H9 (cell line): ENCODE data around the gene KIAA1671. TPM values are rescaled to one million over a fixed set of nuclear protein-coding genes. Genes with fewer than 3 reads are reported as not detected.
A peak's percentile ranks its signal among the peaks of the same experiment; 100 is the strongest.

ENCODE experiments used
- DNase-seq: peaks from one replicate; pipeline ENCODE4 v3.0.0-alpha.2; 2017
- H2AFZ ChIP-seq: one replicate; pipeline ENCODE4 v1.6.1; 2013; ENCODE audit warnings: mild to moderate bottlenecking, low read length, control low read depth, moderate library complexity
- H2AK5ac ChIP-seq: 2 replicates; pipeline ENCODE4 v1.6.1; 2013; ENCODE audit warnings: low read length, control low read depth, mixed read lengths; ENCODE audit not compliant: insufficient read length
- H2BK120ac ChIP-seq: one replicate; pipeline ENCODE4 v1.6.1; 2013; ENCODE audit warnings: low read depth, mild to moderate bottlenecking, low read length, control low read depth, inconsistent platforms; ENCODE audit not compliant: poor library complexity, severe bottlenecking
- H2BK12ac ChIP-seq: 2 replicates; pipeline ENCODE4 v1.6.1; 2013; ENCODE audit warnings: low read length, control low read depth, mixed read lengths, low read depth; ENCODE audit not compliant: insufficient read length
- H2BK15ac ChIP-seq: 2 replicates; pipeline ENCODE4 v1.6.1; 2013; ENCODE audit warnings: low read depth, low read length, control low read depth
- H2BK20ac ChIP-seq: one replicate; pipeline ENCODE4 v1.6.1; 2013; ENCODE audit warnings: low read depth, mild to moderate bottlenecking, low read length, control low read depth, inconsistent platforms; ENCODE audit not compliant: poor library complexity, severe bottlenecking
- H2BK5ac ChIP-seq: 2 replicates; pipeline ENCODE4 v1.6.1; 2013; ENCODE audit warnings: low read length, control low read depth, mixed read lengths; ENCODE audit not compliant: insufficient read length
- H3K14ac ChIP-seq: 2 replicates; pipeline ENCODE4 v1.6.1; 2013; ENCODE audit warnings: low read length, control low read depth; ENCODE audit not compliant: insufficient read depth
- H3K18ac ChIP-seq: 2 replicates; pipeline ENCODE4 v1.6.1; 2013; ENCODE audit warnings: low read depth, mild to moderate bottlenecking, mixed read lengths, low read length, control low read depth; ENCODE audit not compliant: insufficient read length
- H3K23ac ChIP-seq: 2 replicates; pipeline ENCODE4 v1.6.1; 2013; ENCODE audit warnings: low read length, control low read depth, mixed read lengths, low read depth; ENCODE audit not compliant: insufficient read length
- H3K23me2 ChIP-seq: 2 replicates; pipeline ENCODE4 v1.6.1; 2013; ENCODE audit warnings: low read depth, mild to moderate bottlenecking, mixed read lengths, low read length, control low read depth; ENCODE audit not compliant: insufficient read length, poor library complexity, severe bottlenecking
- H3K27ac ChIP-seq: 2 replicates; pipeline ENCODE4 v1.5.1; 2013; ENCODE audit warnings: low read length, control low read depth, mixed read lengths, low read depth; ENCODE audit not compliant: insufficient read length
- H3K27me3 ChIP-seq: 2 replicates; pipeline ENCODE4 v1.6.1; 2013; ENCODE audit warnings: low read length, control low read depth, inconsistent platforms; ENCODE audit not compliant: insufficient read depth
- H3K4ac ChIP-seq: 2 replicates; pipeline ENCODE4 v1.6.1; 2013; ENCODE audit warnings: low read depth, mild to moderate bottlenecking, control low read depth, inconsistent platforms, low read length, moderate library complexity
- H3K4me1 ChIP-seq: 2 replicates; pipeline ENCODE4 v1.6.1; 2013; ENCODE audit warnings: low read length, control low read depth, inconsistent platforms; ENCODE audit not compliant: insufficient read depth
- H3K4me2 ChIP-seq: 2 replicates; pipeline ENCODE4 v1.6.1; 2013; ENCODE audit warnings: low read length, control low read depth, mixed read lengths; ENCODE audit not compliant: insufficient read length, insufficient read depth
- H3K56ac ChIP-seq: 2 replicates; pipeline ENCODE4 v1.6.1; 2013; ENCODE audit warnings: low read depth, mild to moderate bottlenecking, mixed read lengths, low read length, control low read depth; ENCODE audit not compliant: insufficient read length
- H3K79me1 ChIP-seq: 2 replicates; pipeline ENCODE4 v1.6.1; 2013; ENCODE audit warnings: low read depth, mild to moderate bottlenecking, moderate library complexity, low read length, control low read depth, inconsistent platforms; ENCODE audit not compliant: insufficient read depth, poor library complexity, severe bottlenecking
- H3K79me2 ChIP-seq: 2 replicates; pipeline ENCODE4 v1.6.1; 2013; ENCODE audit warnings: low read length, control low read depth, inconsistent platforms; ENCODE audit not compliant: insufficient read depth
- H3K9ac ChIP-seq: 2 replicates; pipeline ENCODE4 v1.6.1; 2013; ENCODE audit warnings: low read length, control low read depth, mixed read lengths; ENCODE audit not compliant: insufficient read length; ENCODE audit errors: extremely low read depth
- H3K9me3 ChIP-seq: one replicate; pipeline ENCODE4 v1.6.1; 2013; ENCODE audit warnings: low read depth, low read length, inconsistent platforms; ENCODE audit not compliant: control insufficient read depth
- H3T11ph ChIP-seq: one replicate; pipeline ENCODE4 v1.6.1; 2013; ENCODE audit warnings: mild to moderate bottlenecking, low read length, control low read depth, inconsistent platforms
- H4K20me1 ChIP-seq: one replicate; pipeline ENCODE4 v1.6.1; 2013; ENCODE audit not compliant: control insufficient read depth, insufficient read length, insufficient read depth
- H4K5ac ChIP-seq: 2 replicates; pipeline ENCODE4 v1.6.1; 2013; ENCODE audit warnings: low read depth, mild to moderate bottlenecking, mixed read lengths, low read length, control low read depth; ENCODE audit not compliant: insufficient read length
- H4K8ac ChIP-seq: replicated peaks from 2 replicates; pipeline ENCODE4 v1.6.1; 2013; ENCODE audit warnings: low read length, control low read depth, mixed read lengths, low read depth; ENCODE audit not compliant: insufficient read length
- H4K91ac ChIP-seq: 2 replicates; pipeline ENCODE4 v1.6.1; 2013; ENCODE audit warnings: low read depth, mild to moderate bottlenecking, moderate library complexity, mixed read lengths, low read length, control low read depth; ENCODE audit not compliant: insufficient read length
- H3K27ac Mint-ChIP-seq, 3 experiments: 2 replicates in 2 of 3; 3 replicates in 1 of 3; pipeline ENCODE4 v1.8.0; 2020 to 2021; ENCODE audit warnings: mixed read lengths in 3 of 3, mild to moderate bottlenecking in 1 of 3, moderate library complexity in 1 of 3
- H3K27me3 Mint-ChIP-seq: 2 replicates; pipeline ENCODE4 v1.8.0; 2021; ENCODE audit warnings: low read depth, mild to moderate bottlenecking, moderate library complexity, mixed read lengths
- H3K36me3 Mint-ChIP-seq, 3 experiments: 2 replicates in 2 of 3; 3 replicates in 1 of 3; pipeline ENCODE4 v1.8.0; 2020 to 2021; ENCODE audit warnings: low read depth in 3 of 3, mixed read lengths in 3 of 3; ENCODE audit not compliant: insufficient read depth in 1 of 3
- H3K4me1 Mint-ChIP-seq, 2 experiments: 2 replicates each; pipeline ENCODE4 v1.8.0; 2020; ENCODE audit warnings: mixed read lengths in 2 of 2
- H3K4me3 Mint-ChIP-seq, 2 experiments: 2 replicates in 1 of 2; 3 replicates in 1 of 2; pipeline ENCODE4 v1.8.0; 2020 to 2021; ENCODE audit warnings: mild to moderate bottlenecking in 2 of 2, mixed read lengths in 2 of 2, moderate library complexity in 1 of 2
- H3K9me3 Mint-ChIP-seq, 2 experiments: 2 replicates in 1 of 2; 3 replicates in 1 of 2; pipeline ENCODE4 v1.8.0; 2020; ENCODE audit warnings: mild to moderate bottlenecking in 2 of 2, mixed read lengths in 2 of 2, moderate library complexity in 1 of 2
- CTCF ChIP-seq: fragments of 200-600 bp; sonication (generic); conservative IDR thresholded peaks from 3 replicates; pipeline ENCODE4 v1.8.0; 2021; ENCODE audit warnings: antibody characterized with exemption, mild to moderate bottlenecking
- WGBS: extraction: QIAGEN DNeasy Blood & Tissue Kit; methylation state at CpG from one replicate; pipeline ENCODE4 v1.1.7; 2013; ENCODE audit warnings: missing lambda C conversion rate, low lambda C conversion rate, mixed read lengths; ENCODE audit not compliant: insufficient read length; ENCODE audit errors: extremely low coverage; 5-methylcytosine and 5-hydroxymethylcytosine counted together
- total RNA-seq: library from RNA; stranded (reverse); gene quantifications from 2 replicates; pipeline ENCODE4 v1.2.1, GENCODE V29; 2021

The KIAA1671 gene
- total RNA-seq, 1 experiment from 2014 or later = 22.6 TPM

GRCh38 chr22:24976442-24977218 lies 24.1 kb downstream of the KIAA1671 start:
- no peak overlapping the region for H2BK5ac ChIP-seq
- H3K4ac ChIP-seq = no peak overlapping the region
- no peaks in the 10 kb centered on the region for H3K9me3 Mint-ChIP-seq
- H4K91ac ChIP-seq = no peak overlapping the region
- no peak overlapping the region for H2BK120ac ChIP-seq
- peaks cover 2% of the 10 kb centered on the region; the same call in 1 of the 2 replicates for H3K4me1 ChIP-seq
- no CpG with 5 or more reads among the region's 18 CpGs for WGBS
- DNase-seq = no peak
- no peaks in the 10 kb centered on the region for H3K23me2 ChIP-seq
- no peak overlapping the region for H2BK20ac ChIP-seq
- peaks cover 37 to 51% of the 10 kb centered on the region in 2 experiments for H3K4me1 Mint-ChIP-seq
- no peak overlapping the region for H2AK5ac ChIP-seq
- H3K27ac Mint-ChIP-seq = peak overlapping the region; percentile 87 to 96 (median 90)
- no peak overlapping the region for H3K4me2 ChIP-seq
- H4K20me1 ChIP-seq = no peaks in the 10 kb centered on the region
- no peaks in the 10 kb centered on the region for H3K27me3 Mint-ChIP-seq
- no peak overlapping the region for H3K56ac ChIP-seq
- no peak overlapping the region for H3K14ac ChIP-seq
- H3K18ac ChIP-seq = no peak overlapping the region
- no peaks in the 10 kb centered on the region for H3K27me3 ChIP-seq
- peaks cover 4% of the 10 kb centered on the region; the same call in 1 of the 2 replicates for H3K79me2 ChIP-seq
- H3K36me3 Mint-ChIP-seq = peaks cover 0 to 8% (median 4%) of the 10 kb centered on the region in 3 experiments; a peak in 4 of 7 replicates
- TF ChIP-seq CTCF = no peak
- no peak overlapping the region for H3K9ac ChIP-seq
- no peak overlapping the region for H3K27ac ChIP-seq
- H3T11ph ChIP-seq = no peak overlapping the region
- H3K23ac ChIP-seq = no peak overlapping the region
- no peaks in the 10 kb centered on the region for H3K79me1 ChIP-seq
- H2BK12ac ChIP-seq = no peak overlapping the region
- no peak overlapping the region; a peak in 1 of 5 replicates for H3K4me3 Mint-ChIP-seq
- H4K5ac ChIP-seq = no peak overlapping the region
- H3K9me3 ChIP-seq = no peaks in the 10 kb centered on the region
- H2BK15ac ChIP-seq = no peak overlapping the region
- no peak overlapping the region for H2AFZ ChIP-seq
- H4K8ac ChIP-seq = no peak overlapping the region
